Panc1 (cell line): ENCODE results near the gene SLC5A2. TPM values are rescaled to one million over a fixed set of nuclear protein-coding genes. Genes with fewer than 3 reads are reported as not detected.

Experiments
- ATAC-seq: fragments of 200-7000 bp; cut with Tn5 transposase; 2 replicates; pipeline ENCODE4 v1.9.1; 2020; ENCODE audit warnings: mild to moderate bottlenecking, moderate library complexity
- BruUV-seq: library from RNA; stranded (reverse); fragments of 400-500 nt; replicated peaks from 2 replicates; lab custom pipeline; 2021; lab: Mats Ljungman, UMichigan
- CTCF ChIA-PET: fragments of 300-600 bp; sonication (Branson Sonifier 250); formaldehyde crosslinking; loops from one replicate; lab custom pipeline; 2022; ENCODE audit warnings: antibody characterized with exemption; lab: Charles Lee
- POLR2A ChIA-PET: fragments of 300-600 bp; sonication (Branson Sonifier 250); formaldehyde crosslinking; loops from one replicate; lab custom pipeline; 2022; ENCODE audit warnings: antibody characterized with exemption; lab: Charles Lee
- DNase-seq: peaks from one replicate; pipeline ENCODE4 v3.0.0-alpha.2; 2010; ENCODE audit warnings: low read depth, low spot score
- H3K27ac ChIP-seq: 2 replicates; pipeline ENCODE4 v1.5.1; 2011; ENCODE audit warnings: mild to moderate bottlenecking, low read length, inconsistent platforms
- H3K27me3 ChIP-seq: fragments of 200-500 bp; sonication (Bioruptor generic); 2 replicates; pipeline ENCODE4 v1.6.0; 2014; ENCODE audit warnings: low read length, inconsistent platforms; ENCODE audit not compliant: control insufficient read depth, insufficient read depth
- H3K36me3 ChIP-seq: fragments of 200-500 bp; sonication (Bioruptor generic); 2 replicates; pipeline ENCODE4 v1.5.1; 2014; ENCODE audit warnings: inconsistent platforms, mild to moderate bottlenecking, low read length, moderate library complexity; ENCODE audit not compliant: control insufficient read depth, insufficient read depth
- H3K4me1 ChIP-seq: 2 replicates; pipeline ENCODE4 v1.5.1; 2011; ENCODE audit warnings: inconsistent platforms, mild to moderate bottlenecking, low read length, moderate library complexity; ENCODE audit not compliant: control insufficient read depth, insufficient read depth
- H3K4me3 ChIP-seq, 2 experiments: 2 replicates each; pipeline ENCODE4 v1.5.1; 2011 to 2012; ENCODE audit warnings: low read depth in 2 of 2, low read length in 2 of 2, mild to moderate bottlenecking in 2 of 2, inconsistent platforms in 1 of 2, moderate library complexity in 1 of 2
- H3K9me3 ChIP-seq: fragments of 200-500 bp; sonication (Bioruptor generic); 2 replicates; pipeline ENCODE4 v1.5.1; 2014; ENCODE audit warnings: low read depth, mild to moderate bottlenecking, inconsistent platforms, low read length, moderate library complexity; ENCODE audit not compliant: control insufficient read depth, insufficient read depth
- POLR2AphosphoS5 ChIP-seq: IDR thresholded peaks from 2 replicates; pipeline ENCODE4 v1.6.1; 2012; ENCODE audit warnings: mild to moderate bottlenecking, low read depth, low read length, moderate library complexity
- SIN3A ChIP-seq: IDR thresholded peaks from 2 replicates; pipeline ENCODE4 v1.6.1; 2012; ENCODE audit warnings: low read depth, mild to moderate bottlenecking, low read length, moderate library complexity, borderline replicate concordance; ENCODE audit not compliant: insufficient read depth
- TCF7L2 ChIP-seq: IDR thresholded peaks from 2 replicates; pipeline ENCODE4 v1.6.1; 2011; ENCODE audit warnings: mild to moderate bottlenecking, low read depth, low read length, inconsistent platforms
- in situ Hi-C: cut with HindIII; loops from 2 replicates; pipeline ENCODE4 v1.10.0; 2016; ENCODE audit warnings: low sequenced_read_pairs, low pct_unique_long_range_greater_than_20kb
- intact Hi-C: fragments of 100-400 bp; cut with micrococcal nuclease; formaldehyde crosslinking; loops from one replicate; pipeline ENCODE4 v1.10.0; 2022; ENCODE audit not compliant: unreplicated experiment
- total RNA-seq: library from RNA; stranded (reverse); gene quantifications from one replicate; pipeline ENCODE4 v1.2.1, GENCODE V29; 2021; ENCODE audit not compliant: unreplicated experiment
- TF ChIP-seq, protein P1 (sequence below), 2 experiments: IDR thresholded peaks; 2 replicates each; pipeline ENCODE4 v1.6.1; 2011 to 2012; ENCODE audit warnings: low read depth in 2 of 2, control low read depth in 1 of 2, low read length in 1 of 2, mild to moderate bottlenecking in 1 of 2, moderate library complexity in 1 of 2; ENCODE audit not compliant: insufficient read depth in 1 of 2
- TF ChIP-seq, protein P2 (sequence below): fragments of 450-650 bp; IDR thresholded peaks from 2 replicates; pipeline ENCODE4 v1.5.1; 2017; ENCODE audit warnings: mild to moderate bottlenecking

Gene SLC5A2
- total RNA-seq, 1 experiment from 2014 or later = 0.15 TPM

DNA sequence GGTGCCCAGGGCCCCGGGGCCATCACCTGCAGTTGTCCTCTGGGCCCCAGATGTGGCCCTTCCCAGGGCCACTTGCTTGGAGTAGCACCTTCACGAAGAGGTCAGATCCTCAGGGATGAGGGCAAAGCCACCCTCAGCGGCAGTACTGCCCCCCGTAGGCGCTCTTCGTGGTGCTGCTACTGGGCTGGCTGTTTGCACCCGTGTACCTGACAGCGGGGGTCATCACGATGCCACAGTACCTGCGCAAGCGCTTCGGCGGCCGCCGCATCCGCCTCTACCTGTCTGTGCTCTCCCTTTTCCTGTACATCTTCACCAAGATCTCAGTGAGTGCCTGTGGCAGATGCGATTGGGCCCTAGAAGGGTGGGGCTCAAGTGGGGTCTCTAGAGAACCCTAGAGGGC lies 2.6 kb downstream of the SLC5A2 start:
- TF ChIP-seq, protein P1, sequence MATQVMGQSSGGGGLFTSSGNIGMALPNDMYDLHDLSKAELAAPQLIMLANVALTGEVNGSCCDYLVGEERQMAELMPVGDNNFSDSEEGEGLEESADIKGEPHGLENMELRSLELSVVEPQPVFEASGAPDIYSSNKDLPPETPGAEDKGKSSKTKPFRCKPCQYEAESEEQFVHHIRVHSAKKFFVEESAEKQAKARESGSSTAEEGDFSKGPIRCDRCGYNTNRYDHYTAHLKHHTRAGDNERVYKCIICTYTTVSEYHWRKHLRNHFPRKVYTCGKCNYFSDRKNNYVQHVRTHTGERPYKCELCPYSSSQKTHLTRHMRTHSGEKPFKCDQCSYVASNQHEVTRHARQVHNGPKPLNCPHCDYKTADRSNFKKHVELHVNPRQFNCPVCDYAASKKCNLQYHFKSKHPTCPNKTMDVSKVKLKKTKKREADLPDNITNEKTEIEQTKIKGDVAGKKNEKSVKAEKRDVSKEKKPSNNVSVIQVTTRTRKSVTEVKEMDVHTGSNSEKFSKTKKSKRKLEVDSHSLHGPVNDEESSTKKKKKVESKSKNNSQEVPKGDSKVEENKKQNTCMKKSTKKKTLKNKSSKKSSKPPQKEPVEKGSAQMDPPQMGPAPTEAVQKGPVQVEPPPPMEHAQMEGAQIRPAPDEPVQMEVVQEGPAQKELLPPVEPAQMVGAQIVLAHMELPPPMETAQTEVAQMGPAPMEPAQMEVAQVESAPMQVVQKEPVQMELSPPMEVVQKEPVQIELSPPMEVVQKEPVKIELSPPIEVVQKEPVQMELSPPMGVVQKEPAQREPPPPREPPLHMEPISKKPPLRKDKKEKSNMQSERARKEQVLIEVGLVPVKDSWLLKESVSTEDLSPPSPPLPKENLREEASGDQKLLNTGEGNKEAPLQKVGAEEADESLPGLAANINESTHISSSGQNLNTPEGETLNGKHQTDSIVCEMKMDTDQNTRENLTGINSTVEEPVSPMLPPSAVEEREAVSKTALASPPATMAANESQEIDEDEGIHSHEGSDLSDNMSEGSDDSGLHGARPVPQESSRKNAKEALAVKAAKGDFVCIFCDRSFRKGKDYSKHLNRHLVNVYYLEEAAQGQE (IDR thresholded peaks at IDR 0.05; ENCODE audit: insufficient read depth in 1 of 2, low read depth in 2 of 2, low read length in 1 of 2) = no peak
- no peak for TF ChIP-seq POLR2AphosphoS5
- TF ChIP-seq SIN3A = no peak
- TF ChIP-seq, protein P2, sequence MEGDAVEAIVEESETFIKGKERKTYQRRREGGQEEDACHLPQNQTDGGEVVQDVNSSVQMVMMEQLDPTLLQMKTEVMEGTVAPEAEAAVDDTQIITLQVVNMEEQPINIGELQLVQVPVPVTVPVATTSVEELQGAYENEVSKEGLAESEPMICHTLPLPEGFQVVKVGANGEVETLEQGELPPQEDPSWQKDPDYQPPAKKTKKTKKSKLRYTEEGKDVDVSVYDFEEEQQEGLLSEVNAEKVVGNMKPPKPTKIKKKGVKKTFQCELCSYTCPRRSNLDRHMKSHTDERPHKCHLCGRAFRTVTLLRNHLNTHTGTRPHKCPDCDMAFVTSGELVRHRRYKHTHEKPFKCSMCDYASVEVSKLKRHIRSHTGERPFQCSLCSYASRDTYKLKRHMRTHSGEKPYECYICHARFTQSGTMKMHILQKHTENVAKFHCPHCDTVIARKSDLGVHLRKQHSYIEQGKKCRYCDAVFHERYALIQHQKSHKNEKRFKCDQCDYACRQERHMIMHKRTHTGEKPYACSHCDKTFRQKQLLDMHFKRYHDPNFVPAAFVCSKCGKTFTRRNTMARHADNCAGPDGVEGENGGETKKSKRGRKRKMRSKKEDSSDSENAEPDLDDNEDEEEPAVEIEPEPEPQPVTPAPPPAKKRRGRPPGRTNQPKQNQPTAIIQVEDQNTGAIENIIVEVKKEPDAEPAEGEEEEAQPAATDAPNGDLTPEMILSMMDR = no peak
- no peak for TF ChIP-seq TCF7L2
- in situ Hi-C loops = no loop called here
- BruUV-seq = no TSS peak

GRCh38 chr16:31486045-31486444 lies 3.1 kb downstream of the SLC5A2 start:
- in situ Hi-C loops = no loop called here
- DNase-seq = no peak
- CTCF ChIA-PET = interaction anchor here (0.6 kb wide), 1 partner anchor 22 kb away, joined by 3 read pairs; no protein-coding TSS in a partner anchor

More for the DNA sequence above, 2.6 kb downstream of the SLC5A2 start:
- Histone ChIP-seq H3K36me3 (no peaks in the 10 kb centered on the region; the same call in 1 of the 2 replicates), H3K4me3 (no peak overlapping the region), H3K4me1 (no peaks in the 10 kb centered on the region), H3K27ac (no peak overlapping the region), H3K9me3 (no peaks in the 10 kb centered on the region), H3K27me3 (no peaks in the 10 kb centered on the region)
- ATAC-seq (no peak), DNase-seq (no peak)
- intact Hi-C loops = loop anchor here (10.0 kb wide), 1 partner anchor 189 kb away; no protein-coding TSS in a partner anchor
- ChIA-PET CTCF (interaction anchor here (0.6 kb wide), 1 partner anchor 21 kb away, joined by 3 read pairs; no protein-coding TSS in a partner anchor), POLR2A (no interaction called here)

More at GRCh38 chr16:31486045-31486444, 3.1 kb downstream of the SLC5A2 start:
- Histone ChIP-seq H3K27me3 (no peaks in the 10 kb centered on the region), H3K36me3 (no peaks in the 10 kb centered on the region; the same call in 1 of the 2 replicates), H3K4me3 (no peak overlapping the region), H3K4me1 (no peaks in the 10 kb centered on the region), H3K9me3 (no peaks in the 10 kb centered on the region), H3K27ac (no peak overlapping the region)
- POLR2A ChIA-PET = no interaction called here
- ATAC-seq = no peak
- TF ChIP-seq POLR2AphosphoS5 (no peak), SIN3A (no peak), TCF7L2 (no peak)
- TF ChIP-seq, protein P1 (IDR thresholded peaks at IDR 0.05; ENCODE audit: insufficient read depth in 1 of 2, low read depth in 2 of 2, low read length in 1 of 2) = no peak
- TF ChIP-seq, protein P2 = no peak
- BruUV-seq = no TSS peak
- intact Hi-C loops = loop anchor here (10.0 kb wide), 1 partner anchor 189 kb away; no protein-coding TSS in a partner anchor
